ENCODE data around the gene MAT2B.
"Not testable (repeated sequence)": the region's sequence is repeated elsewhere in the genome, so short reads cannot be mapped to it uniquely, and the experiment has no call there.

MAT2B gene

DNA sequence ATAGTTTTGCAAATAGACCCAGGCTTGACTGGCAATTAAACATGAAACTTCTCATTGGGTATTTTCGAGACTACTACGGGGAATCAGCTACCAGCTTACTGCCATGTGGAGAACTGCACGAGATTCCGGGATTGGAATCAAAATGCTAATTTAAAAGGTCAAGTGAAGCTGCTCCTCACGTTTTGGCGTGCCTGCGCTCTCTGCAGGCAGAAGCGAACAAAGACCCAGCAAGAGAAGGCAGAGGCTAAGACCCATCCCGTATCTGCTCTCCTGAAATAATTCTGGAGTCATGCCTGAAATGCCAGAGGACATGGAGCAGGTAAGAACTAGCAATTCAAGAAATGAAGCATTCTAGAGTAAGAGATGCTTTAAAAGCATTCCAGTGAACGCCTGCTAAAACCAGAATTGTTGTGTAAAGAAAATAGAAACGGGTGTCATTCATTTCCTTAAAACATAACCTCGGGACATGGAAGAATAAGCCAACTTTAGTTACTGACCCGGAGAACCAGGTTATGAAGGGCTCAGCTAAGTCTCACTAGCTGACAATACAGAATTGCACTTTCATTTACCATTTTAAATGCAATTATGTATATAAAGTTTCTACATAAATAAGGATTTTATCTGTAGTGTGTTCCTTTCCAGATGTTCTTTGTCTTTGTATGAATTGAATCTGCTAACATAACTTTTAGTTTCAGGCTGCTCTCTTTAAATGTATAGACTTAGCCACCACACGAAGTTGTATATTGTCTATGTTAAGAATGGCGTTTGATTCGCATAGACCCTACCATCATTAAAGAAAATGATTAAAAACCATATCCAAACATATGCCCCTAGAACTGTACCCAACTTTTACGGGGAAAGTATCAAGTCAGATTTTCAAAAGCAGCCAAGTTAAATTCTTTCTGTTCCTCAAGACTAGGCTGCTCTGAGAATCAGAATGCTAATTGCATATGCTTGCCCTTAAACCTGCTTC is 2.0 kb upstream of the MAT2B start:
- DNase-seq (ENCODE audit: low read depth, low spot score), result no peak
- H3K27ac ChIP-seq, result peak overlapping the region; percentile 92

DNA sequence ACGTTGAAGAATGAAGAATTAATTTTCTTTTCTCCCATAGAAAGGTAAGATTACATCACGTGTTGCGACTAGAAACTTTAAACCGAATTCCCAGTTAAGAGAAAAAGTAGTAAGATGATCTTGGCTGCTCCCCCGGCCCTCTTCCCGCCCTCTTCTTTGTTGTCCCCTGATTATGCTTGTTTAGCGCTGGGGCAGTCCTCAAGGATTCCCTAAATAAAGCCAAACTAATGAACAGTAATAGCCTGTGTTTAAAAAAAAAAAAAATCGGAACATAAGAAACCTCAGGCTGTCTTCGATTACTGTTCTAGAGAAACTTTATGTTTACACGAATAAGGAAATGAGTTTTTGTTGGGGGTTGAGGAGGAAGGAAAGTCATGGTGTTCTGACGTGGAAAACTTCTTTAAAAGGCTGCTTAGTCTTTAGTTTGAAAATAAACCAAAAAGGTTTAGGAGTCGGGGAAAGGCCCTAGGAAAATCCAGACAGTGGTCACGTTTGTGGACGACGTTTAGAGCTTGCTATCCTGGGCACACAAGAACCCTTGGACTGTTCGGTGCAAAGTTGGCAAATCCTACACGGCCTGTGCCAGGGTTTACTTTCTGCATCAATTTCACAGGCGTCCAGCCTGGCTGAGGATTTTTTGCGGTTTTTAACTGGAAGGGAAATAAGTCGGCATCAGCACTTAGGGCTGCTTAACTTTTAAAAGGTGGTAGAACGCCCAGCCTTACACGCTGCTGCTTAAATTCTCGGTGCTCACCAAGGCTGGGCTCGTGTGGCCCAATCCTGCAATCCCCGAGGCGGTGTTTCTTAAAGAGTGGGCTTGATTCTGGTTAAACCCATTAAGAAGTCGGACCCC is 1.1 kb upstream of the MAT2B start:
- DNase-seq (ENCODE audit: low read depth, low spot score), result no peak

GRCh38 chr5:163505049-163505367 is 411 bp upstream of the MAT2B start:
- H3K27ac ChIP-seq, result peak overlapping the region; percentile 92
- no peak for DNase-seq (ENCODE audit: low read depth, low spot score)

More for the DNA sequence above, 1.1 kb upstream of the MAT2B start:
- peak overlapping the region; percentile 92 for H3K27ac ChIP-seq

DNA sequence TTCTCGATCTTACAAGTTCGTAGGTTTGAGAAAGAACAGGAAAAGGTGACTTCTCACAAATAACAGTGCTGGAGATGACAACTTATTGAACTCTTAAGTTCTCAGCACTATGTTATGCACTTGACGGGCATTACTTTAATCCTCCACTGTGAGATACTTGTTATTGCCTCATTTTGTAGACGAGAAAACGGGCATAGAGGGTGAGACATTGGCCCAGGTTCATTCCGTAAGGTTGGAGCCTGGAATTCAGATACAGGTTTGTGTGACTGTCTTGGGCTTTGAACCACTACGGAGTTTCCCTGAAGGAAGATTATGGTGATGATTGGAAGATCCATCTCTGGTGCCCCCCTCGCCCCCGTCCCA is 657 bp downstream of the MAT2B start:
- H3K27ac ChIP-seq, result peak overlapping the region; percentile 92
- DNase-seq (ENCODE audit: low read depth, low spot score), result no peak

DNA sequence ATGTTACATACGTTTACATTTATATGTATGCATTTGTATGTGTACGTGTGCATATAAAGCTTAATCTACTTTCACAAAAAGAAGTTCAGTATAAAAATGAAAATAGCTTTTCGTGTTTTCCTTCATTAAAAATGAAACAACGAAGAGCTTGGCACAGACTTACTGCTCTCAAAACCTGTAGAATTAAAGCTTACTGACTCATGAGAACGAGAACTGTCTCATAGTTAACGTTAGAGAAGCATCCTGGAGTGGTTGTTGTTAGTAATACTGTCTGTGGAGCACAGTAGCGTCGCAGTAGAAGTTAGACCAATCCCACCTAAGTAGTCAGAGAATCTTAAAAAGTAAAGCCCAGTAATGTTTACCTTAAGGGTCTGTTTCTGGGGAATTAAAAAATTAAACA is 1.3 kb downstream of the MAT2B start:
- no peak for DNase-seq (ENCODE audit: low read depth, low spot score)
- H3K27ac ChIP-seq, result peak overlapping the region; percentile 92

DNA sequence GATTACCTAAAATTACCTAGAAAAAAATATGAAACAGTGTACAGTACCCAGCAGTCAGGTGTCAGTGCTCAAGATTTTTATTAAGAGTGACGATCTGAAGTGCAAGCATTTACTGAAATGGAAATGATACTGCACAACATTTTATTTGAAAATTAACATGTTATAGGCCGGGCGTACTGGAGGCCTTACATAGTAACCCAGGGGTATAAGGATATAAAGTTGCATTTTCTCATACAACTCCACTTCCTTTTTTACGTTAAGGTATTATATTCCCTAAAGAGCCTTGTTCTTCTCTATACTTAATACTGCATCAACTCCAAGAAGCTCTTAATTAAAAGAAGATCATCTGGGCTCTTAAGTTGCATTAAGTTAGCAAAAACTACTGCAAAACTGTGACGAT is 3.3 kb downstream of the MAT2B start:
- DNase-seq (ENCODE audit: low read depth, low spot score), result no peak
- H3K27ac ChIP-seq, result peak overlapping the region; percentile 85

DNA sequence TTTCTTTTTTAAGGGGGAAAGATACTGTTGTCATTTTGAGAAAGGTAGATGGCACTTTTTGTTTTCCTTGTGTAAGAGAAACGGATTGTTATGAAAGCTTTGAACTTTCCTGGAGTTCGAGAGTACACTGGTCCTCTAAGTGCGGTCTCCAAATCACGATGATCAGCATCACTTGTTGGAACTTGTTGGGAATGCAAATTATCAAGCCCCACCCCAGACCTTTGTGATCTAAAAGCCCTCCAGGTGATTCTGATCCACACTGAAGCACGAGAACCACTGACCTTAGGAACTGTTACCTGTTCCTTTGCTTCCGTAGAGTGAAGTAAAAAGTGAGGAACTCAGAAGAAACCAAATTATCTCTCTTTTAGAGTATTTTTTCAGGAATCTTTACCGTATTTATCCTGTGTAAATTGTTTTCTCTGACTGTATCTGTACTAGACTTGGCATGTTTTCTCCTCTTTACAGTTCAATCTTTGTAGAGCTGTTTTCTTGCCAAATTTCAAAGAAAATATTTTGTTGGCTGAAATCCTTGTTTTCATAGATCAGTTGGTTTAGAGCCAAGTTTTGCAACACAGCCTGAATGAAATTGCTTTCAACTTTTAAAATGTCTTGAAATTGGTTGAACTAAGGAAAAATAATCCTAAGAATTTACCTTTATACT is 4.0 kb downstream of the MAT2B start:
- H3K27ac ChIP-seq, result peak overlapping the region; percentile 85
- peak; percentile 78 for DNase-seq (ENCODE audit: low read depth, low spot score)

GRCh38 chr5:163512526-163512925 is 7.1 kb downstream of the MAT2B start:
- no peak for DNase-seq (ENCODE audit: low read depth, low spot score)
- no peak overlapping the region for H3K27ac ChIP-seq

DNA sequence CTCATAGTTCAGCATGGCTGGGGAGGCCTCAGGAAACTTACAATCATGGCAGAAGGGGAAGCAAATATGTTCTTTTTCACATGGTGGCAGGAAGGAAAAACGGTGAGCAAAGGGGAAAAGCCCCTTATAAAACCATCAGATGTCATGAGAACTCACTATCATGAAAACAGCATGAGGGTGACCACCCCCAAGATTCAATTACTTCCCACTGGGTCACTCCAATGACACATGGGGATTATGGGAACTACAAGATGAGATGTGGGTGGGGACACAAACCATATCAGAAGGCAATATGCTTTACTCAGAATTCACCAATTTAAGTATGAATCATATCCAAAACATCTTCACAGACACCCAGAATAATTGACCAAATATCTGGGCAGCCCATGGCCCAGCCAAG is 19.7 kb downstream of the MAT2B start:
- DNase-seq (ENCODE audit: low read depth, low spot score), result no peak
- no peak overlapping the region for H3K27ac ChIP-seq

GRCh38 chr5:163529698-163530097 is 24.3 kb downstream of the MAT2B start:
- DNase-seq (ENCODE audit: low read depth, low spot score), result no peak
- H3K27ac ChIP-seq, result no peak overlapping the region

- DNase-seq (ENCODE audit: low read depth, low spot score), result no peak
- no peak overlapping the region for H3K27ac ChIP-seq
Measured at GRCh38 chr5:163531272-163531671, 25.9 kb downstream of the MAT2B start.

DNA sequence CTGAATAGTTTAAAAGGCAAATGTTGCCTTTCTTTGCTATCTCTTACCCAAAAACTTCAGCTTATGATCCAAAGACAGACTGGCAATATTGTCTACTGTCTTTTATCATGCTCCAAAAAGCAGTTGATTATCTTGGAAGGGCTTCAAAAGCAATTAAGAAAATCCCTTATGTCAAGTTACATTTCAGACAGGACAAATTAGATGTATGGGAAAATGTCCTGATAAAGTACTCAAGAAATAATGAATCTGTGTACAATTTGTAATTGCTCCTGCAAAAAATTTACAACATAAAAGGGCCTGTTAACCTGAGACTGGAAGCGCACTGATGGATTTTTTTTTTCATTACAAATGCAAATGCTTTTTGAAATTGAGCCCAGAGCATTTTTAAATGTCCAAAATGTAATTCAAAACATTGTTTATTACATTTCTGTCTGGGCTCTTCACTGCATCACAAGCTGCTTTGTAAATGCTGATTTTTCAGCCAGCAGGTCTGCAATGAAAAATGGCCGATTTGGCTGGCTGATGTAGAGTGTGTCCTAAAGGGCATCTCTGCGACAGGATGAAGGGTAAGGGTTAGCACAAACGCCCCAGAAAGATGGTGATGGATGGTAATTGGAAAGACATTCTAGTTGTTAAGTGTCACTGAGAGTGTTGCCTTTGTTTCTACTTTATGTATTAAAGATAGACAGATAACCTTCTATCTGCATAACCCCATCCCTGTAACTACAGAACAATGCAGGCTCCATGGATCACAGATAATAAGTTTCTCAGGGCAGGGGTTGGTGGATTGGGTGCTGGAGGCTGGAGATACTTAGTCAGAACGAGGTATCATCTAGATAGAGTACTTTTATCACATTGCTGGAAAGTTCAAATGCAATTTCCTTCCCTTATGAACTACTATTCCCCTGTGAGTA is 27.0 kb downstream of the MAT2B start:
- DNase-seq (ENCODE audit: low read depth, low spot score), result no peak

DNA sequence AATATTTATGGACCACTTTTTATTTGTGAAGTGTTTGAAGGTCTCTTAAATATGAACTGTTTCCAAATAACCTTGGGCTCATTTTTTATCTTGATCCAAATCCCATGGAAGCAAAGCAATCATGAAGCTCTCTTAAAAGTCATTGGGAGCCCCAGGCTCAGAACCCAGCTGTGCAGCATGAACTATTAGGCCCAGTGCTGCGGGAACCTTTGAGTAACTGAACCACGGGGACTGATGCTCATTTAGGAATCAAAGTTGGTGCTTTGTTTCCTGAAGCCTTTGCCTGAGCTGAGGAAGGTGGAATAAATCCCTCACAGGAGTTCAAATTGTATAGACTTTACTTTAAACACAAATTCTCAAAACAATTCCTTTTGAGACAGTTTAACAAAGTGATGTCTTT is 27.8 kb downstream of the MAT2B start:
- H3K27ac ChIP-seq, result no peak overlapping the region
- DNase-seq (ENCODE audit: low read depth, low spot score), result no peak

More for the DNA sequence above, 27.0 kb downstream of the MAT2B start:
- H3K27ac ChIP-seq, result no peak overlapping the region

GRCh38 chr5:163534492-163535094 is 29.2 kb downstream of the MAT2B start:
- no peak for DNase-seq (ENCODE audit: low read depth, low spot score)
- H3K27ac ChIP-seq, result no peak overlapping the region

- no peak overlapping the region for H3K27ac ChIP-seq
- DNase-seq (ENCODE audit: low read depth, low spot score), result no peak
Measured at GRCh38 chr5:163535290-163535689, 29.9 kb downstream of the MAT2B start.

DNA sequence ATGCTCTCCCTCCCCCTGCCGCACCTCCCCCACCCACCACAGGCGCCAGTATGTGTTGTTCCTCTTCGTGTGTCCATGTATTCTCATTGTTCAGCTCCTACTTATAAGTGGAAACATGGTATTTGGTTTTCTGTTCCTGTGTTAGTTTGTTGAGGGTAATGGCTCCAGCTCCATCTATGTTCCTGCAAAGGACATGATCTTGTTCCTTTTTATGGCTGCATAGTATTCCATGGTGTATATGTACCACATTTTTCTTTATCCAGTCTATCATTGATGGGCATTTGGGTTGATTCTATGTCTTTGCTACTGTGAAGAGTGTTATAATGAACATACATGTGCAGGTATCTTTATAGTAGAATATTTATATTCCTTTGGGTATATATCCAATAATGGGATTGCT is 31.0 kb downstream of the MAT2B start:
- not testable (repeated sequence) for DNase-seq (ENCODE audit: low read depth, low spot score); H3K27ac ChIP-seq

- DNase-seq (ENCODE audit: low read depth, low spot score), result no peak
Measured at GRCh38 chr5:163540696-163541095, 35.3 kb downstream of the MAT2B start.

GRCh38 chr5:163542771-163543170 is 37.4 kb downstream of the MAT2B start:
- DNase-seq (ENCODE audit: low read depth, low spot score), result no peak
- no peak overlapping the region for H3K27ac ChIP-seq

More at GRCh38 chr5:163540696-163541095, 35.3 kb downstream of the MAT2B start:
- no peak overlapping the region for H3K27ac ChIP-seq

DNA sequence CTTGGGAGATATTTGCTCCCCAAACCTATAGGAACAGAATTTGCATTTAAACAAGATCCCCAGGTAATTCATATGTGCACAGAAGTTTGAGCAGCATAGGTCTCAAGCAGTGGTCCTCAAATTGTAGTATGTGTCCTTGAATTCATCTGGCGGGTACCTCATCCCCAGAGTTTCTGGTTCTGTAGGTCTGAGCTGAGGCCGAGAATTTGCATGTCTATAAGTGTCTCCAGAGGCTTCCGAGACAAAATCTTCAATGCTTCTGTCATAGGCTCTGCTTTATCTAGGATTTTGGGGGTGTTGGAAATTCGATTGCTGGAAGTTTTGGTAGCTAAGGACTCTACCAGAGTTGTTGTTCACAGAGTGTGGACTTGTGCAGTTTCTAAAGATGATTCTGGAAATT is 38.6 kb downstream of the MAT2B start:
- DNase-seq (ENCODE audit: low read depth, low spot score), result no peak

More for the DNA sequence above, 38.6 kb downstream of the MAT2B start:
- H3K27ac ChIP-seq, result no peak overlapping the region

All from epithelial cell of prostate (primary cell).